Thymus (tissue), 2 donors: ENCODE data around the gene UBE2V1. TPM values are rescaled to one million over a fixed set of nuclear protein-coding genes. Genes with fewer than 3 reads are reported as not detected.

Source experiments
- polyA plus RNA-seq: library from polyadenylated mRNA; stranded (reverse); fragments of 200-250 nt; gene quantifications from one replicate; pipeline ENCODE4 v1.2.3, GENCODE V29; 2013
- total RNA-seq: library from RNA; stranded (reverse); fragments of 120-200 nt; gene quantifications from one replicate; pipeline ENCODE4 v1.2.4, GENCODE V29; 2013
- donor health status: healthy.

The UBE2V1 gene
- total and polyA plus RNA-seq, 2 donors, result 33.8 to 81.3 TPM

Other genes starting within 250 kb of the UBE2V1 start
- gene SPATA2, start 197.6 kb downstream of the UBE2V1 start, total RNA-seq, result 1.7 TPM
- 3.3 TPM for gene SPATA2, start 197.6 kb downstream of the UBE2V1 start, polyA plus RNA-seq
- gene RNF114, start 176.8 kb downstream of the UBE2V1 start, total RNA-seq, result 40.8 TPM
- 60.8 TPM for gene RNF114, start 176.8 kb downstream of the UBE2V1 start, polyA plus RNA-seq
- gene SNAI1, start 130.2 kb downstream of the UBE2V1 start, total RNA-seq, result 0.33 TPM
- gene SNAI1, start 130.2 kb downstream of the UBE2V1 start, polyA plus RNA-seq, result 5.5 TPM
- 18.2 TPM for gene PEDS1, start 40.6 kb upstream of the UBE2V1 start, total RNA-seq
- gene PEDS1, start 40.6 kb upstream of the UBE2V1 start, polyA plus RNA-seq, result 26.5 TPM
- gene CEBPB, start 77.7 kb upstream of the UBE2V1 start, total RNA-seq, result 9.2 TPM
- gene CEBPB, start 77.7 kb upstream of the UBE2V1 start, polyA plus RNA-seq, result 42.9 TPM